HG02943 (cell line): ENCODE data around the gene BEST2.

Source experiments
- ATAC-seq: cut with Tn5 transposase; IDR thresholded peaks from one replicate; pipeline ENCODE4 v1.9.1; 2021; ENCODE audit warnings: mild to moderate bottlenecking, low read depth, moderate library complexity; ENCODE audit not compliant: unreplicated experiment

BEST2 gene

DNA sequence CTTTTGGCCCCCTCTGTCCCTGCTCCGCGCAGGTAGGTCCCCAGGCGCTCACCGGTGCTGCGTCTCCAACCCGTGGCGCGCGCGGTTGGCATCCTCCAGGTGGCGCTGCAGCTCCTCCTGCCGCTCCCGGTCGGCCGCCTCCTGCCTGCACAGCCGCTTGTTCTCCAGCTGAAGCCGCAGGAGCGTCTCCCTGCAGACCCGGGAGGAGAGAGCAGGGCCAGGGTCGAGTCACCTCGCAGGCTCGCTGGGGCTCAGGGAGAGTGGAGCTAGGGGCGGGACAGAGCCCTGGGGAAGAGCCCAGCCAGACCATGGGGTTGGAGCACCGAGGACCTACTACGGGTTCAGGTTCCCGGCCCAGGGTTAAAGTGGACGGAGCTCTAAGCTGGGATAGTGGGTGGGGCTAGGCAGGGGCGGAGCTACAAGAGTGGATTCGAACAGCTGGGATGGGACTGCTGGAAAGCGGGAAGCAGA, 14.5 kb downstream of the BEST2 start:
- no peak for ATAC-seq

DNA sequence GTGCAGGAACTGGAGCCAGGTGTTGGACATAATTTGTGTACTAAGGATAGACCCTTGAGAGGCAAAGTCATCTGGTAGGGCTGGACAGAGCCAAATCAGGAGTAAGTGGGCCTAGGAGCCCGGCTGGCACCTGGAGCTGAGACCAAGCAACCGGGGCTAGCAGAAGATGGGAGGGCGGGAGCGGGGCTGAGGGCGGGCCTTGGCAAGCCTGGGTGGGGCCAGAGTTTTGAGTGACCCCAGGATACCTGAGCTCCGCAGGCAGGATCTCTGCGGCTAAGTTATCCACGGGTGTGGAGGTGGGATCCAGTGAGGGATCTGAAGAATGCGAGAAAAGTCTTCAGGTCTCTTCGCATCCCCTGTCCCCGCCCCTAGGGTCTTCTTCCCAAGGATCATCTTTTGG, 15.6 kb downstream of the BEST2 start:
- no peak for ATAC-seq

DNA sequence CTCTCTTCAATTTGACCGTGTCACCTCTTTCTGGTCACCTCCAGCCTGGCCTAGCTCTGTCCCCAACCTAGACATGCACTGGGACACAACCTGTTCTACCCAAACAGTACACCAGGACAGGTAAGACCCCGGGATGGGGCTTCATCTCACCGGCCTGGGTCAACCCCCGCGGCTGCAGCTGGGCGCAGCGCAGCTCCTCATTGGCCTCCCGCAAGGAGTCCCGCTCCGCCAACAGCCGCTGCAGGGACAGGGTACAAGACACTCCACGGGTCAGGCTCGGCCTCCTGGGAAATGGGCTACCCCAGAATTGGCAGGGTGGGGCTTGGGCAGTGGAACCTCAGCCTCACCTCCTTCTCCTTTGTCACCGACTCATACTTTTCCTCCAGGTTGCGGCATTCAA, 16.1 kb downstream of the BEST2 start:
- ATAC-seq = no peak

DNA sequence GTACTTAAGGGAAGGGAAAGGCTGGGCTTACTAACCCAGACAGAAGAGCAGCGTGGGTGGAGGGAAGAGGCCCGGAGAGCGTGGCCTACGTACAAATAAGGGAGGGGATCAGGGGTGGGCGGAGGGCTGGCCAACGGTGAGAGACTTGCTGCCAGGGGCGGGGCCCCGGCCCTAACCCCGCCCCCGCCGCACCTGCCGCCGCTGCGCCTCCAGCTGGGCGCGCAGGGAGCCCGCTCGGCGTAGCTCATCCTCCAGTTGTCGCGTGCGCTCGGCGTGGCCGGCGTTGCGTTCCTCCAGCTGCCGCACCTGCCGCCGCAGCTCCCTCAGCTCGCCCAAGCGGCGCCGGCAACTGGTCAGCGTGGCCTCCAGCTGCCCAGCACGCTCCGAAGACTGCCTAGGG, 18.1 kb downstream of the BEST2 start:
- ATAC-seq = no peak

DNA sequence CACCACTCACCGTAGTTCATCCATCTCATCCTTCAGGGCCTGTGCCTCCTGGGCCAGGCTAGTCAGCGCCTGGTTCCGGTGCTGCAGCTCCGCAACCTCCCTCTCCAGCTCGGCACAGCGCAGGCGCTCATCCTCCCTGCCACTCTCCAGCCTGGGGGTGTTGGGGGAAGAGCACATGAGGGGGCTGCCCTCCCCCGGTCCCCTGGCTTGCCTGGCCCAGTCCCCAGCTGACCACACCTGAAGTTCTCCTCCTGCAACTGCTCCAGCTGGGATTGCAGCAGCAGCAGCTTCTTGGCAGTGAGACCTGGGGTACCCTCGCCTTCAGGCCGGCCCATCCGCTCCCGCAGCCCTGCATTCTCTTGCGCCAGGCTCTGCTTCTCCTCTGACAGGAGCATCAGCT, 19.3 kb downstream of the BEST2 start:
- ATAC-seq = no peak

DNA sequence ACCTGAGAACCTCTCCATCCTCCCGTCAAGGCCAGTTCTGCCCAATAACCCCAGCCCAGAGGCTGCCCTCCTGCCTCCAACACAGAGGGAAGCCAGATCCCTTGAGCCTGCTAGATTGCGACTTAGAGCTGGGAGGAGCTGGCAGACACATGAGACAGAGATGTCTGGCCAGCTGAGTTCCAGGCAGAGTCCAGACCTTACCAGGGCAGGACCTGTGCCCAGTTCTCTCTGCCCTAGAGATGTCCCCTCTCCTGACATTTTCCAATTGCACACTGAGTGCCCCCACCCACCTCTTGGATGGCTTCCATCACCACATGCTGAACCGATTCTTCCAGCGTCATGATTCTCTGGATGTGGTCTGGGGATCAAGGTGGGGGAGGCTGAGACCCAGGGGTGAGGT, 20.7 kb downstream of the BEST2 start:
- no peak for ATAC-seq

DNA sequence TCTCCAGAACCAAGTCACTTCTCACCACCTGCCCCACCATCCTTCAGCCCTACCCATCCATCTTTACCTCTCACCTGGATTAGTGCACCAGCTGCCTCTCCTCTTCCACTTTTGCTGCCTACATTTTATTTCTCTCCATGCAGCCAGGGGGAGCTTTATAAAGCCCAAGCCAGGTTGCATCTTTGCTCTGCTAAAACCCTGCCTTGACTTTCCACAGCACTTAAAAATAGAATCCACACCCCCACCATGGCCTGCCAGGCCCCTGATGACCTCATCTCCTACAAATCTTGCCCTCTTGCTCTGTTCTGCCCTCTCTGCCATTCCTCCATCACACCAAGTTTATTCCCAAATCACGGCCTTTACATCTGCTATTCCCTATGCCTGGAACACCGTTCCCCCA, 22.0 kb downstream of the BEST2 start:
- no peak for ATAC-seq

DNA sequence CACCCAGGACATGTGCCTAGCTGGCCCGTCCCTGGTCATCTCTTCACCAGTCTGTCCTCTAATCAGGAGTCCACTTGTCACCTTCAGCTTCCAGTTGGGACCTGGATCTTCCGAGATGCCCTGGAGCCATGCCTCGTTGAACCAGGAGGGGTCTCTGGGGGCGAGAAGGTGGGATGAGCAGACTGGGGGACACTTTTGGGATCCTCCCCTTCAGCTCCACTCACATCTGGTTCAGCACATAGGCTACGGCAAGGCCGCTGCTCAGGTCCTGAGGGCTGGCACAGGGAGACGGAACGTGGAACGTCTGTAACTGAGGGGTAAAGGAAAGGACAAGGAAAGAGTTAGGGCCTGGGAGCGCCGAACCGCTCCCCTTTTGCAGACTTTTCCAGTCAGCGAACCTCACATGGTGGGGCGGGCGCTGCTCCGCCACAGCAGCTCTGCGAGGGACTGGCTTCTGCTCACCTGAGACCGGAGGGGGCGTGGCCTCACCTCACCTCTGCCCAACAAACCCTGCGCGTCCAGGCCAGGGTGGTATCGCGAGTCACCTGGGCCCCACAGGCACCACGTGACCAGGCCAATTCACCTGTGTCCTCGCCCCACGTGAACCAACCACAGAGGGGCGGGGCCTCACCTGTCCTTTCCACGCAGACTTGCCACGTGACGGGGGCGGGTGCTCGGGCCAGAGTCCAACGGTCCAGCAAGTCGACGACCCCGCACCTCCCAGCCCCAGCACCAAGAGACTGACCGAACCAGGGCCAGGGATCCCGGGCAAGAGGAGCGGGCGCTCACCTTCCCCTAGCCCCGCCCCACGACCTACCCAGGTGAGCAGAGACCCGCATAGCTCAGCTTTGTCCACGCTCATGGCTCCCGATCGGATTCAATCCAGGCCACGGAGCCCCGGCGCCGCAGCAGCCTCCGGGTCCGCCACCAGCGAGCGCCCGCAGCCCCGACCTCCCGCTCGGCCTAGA, 23.3 kb downstream of the BEST2 start, which contains the start of gene HOOK2:
Gene HOOK2 (minus strand): TSS at position 965 of the 968 bp plus-strand sequence. CDS start 103 bp downstream, at position 862.
- ATAC-seq = peak; percentile 10

DNA sequence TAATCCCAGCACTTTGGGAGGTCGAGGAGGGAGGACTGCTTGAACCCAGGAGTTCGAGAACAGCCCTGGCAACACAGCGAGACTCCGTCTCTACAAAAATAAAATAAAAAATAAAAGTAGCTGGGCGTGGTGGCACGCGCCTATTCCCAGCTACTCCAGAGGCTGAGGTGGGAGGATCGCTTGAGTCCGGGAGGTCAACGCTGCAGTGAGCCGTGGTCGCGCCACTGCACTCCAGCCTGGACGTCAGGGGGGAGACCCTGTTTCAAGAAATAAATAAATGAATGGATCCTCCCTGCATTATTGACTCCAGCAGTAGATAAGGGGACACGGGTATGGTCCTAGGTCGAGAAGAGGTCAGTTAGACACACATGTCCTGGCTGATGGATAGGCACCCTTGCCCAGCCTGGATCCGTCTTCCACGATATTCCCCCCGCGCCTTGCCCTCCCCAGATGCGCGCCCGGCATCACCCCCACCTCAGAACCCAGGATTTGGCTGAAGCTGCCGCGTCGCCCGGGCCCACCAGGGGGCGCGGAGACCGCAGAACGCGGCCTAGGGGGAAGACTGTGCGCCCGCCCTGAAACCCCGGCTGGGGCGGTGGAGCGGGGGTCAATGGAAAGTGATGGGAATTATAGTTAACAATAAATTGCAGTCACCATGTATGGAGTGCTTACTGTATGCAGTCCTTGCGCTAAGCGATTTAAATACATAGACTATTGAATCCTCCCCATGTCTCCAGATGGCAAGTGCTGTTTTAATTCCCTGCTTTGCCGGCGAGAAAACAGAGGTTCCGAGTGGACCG, 25.8 kb downstream of the BEST2 start:
- ATAC-seq = no peak

DNA sequence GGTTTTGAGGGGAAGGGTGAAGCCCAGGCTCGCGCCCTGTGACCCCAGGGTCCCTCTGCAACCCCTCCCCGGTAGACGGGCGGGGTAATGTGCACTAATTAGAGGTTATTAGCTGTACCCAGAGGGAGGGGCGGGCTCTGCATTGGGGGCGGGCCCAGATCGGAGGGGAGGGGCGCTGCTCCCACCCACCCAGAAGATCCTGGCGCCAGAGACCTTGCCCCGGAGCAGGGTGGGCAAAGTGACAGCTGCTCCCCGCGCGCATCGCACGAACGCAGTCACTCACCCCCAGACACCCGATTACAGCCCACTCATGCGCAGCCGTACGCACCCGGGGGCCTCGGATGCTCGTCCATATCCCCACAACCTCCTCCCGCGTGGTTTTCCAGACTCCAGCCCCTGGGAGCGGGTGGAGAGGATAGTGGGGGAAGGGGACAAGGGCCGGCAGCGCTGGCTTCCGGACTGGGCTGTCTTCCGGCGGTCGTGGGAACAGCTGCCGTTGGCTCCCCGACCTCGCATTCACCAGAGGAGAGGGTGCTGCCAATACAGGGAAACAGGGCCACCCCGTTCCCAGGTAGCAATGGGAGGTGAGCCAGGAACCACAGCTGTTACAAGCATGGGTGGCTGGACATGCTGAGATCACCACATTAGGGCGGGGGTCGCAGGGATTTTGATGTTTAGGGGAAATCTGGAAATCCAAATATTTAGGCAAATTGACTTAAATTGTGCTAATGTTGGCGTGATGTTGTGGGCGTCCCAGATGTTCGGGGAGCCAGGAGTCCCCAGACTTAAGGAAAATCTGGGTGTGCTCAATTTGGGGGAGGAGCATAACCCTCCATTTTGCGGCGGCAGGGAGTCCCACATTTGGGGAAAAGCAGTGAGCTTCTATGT, 26.7 kb downstream of the BEST2 start:
- no peak for ATAC-seq

DNA sequence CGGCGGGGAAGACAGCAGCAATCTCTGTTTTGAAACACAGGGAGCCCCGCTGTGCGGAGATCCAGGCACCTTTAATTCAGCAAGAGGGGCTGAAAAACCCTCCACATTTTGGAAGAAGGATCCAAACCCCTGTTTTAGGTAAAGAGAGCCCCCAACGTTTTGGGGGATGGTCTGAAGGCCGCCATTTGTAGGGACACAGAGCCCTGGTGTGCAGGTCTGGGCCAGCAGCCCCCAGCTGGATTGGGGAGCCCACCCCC, 27.2 kb downstream of the BEST2 start:
- ATAC-seq = no peak

DNA sequence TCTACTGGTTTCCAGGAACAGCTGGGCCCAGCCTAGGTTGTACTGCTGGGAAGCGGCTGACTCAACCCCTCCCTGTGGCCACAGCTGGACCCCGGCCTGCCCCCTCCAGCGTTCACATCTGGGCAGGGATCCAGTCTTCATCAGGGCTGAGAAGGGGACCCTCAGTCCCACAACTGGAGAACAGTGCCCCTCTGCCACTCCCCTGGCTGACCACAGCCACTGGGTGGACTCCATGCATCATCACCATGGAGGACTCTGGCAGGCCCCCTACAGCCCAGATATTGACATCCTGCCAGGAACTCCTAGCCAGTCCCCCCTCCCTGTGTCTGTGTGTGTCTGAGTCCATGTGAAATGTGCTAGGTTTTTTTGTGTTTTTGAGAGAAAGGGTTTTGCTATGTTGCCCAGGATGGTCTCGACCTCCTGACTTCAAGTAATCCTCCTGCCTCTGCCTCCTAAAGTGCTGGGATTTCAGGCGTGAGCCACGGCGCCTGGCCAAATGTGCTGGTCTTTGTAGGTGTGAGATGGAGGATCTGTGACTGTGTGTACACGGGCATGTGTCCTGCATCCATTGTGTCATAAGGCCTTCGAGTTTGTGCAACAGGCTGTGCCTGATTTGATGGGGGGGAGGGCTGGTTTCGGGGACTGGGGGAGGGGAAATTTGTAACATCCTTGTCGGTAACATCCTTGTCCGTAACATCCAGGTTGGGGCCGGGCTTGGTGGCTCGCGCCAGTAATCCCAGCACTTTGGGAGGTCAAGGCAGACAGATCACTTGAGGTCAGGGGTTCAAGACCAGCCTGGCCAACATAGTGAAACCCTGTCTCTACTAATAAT, 27.8 kb downstream of the BEST2 start:
- no peak for ATAC-seq

DNA sequence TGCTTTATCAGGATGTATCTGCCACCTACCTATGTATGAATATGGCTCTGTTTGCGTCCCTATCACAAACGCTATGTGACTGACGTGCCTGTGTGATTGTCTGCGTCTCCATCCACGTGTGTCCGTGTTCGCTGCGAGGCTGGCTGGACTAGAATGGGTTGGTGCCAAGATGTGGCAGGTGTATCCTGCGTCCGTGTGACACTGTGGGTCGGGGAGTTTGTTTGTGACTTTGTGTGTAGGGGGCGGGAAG, 30.5 kb downstream of the BEST2 start:
- ATAC-seq = no peak

DNA sequence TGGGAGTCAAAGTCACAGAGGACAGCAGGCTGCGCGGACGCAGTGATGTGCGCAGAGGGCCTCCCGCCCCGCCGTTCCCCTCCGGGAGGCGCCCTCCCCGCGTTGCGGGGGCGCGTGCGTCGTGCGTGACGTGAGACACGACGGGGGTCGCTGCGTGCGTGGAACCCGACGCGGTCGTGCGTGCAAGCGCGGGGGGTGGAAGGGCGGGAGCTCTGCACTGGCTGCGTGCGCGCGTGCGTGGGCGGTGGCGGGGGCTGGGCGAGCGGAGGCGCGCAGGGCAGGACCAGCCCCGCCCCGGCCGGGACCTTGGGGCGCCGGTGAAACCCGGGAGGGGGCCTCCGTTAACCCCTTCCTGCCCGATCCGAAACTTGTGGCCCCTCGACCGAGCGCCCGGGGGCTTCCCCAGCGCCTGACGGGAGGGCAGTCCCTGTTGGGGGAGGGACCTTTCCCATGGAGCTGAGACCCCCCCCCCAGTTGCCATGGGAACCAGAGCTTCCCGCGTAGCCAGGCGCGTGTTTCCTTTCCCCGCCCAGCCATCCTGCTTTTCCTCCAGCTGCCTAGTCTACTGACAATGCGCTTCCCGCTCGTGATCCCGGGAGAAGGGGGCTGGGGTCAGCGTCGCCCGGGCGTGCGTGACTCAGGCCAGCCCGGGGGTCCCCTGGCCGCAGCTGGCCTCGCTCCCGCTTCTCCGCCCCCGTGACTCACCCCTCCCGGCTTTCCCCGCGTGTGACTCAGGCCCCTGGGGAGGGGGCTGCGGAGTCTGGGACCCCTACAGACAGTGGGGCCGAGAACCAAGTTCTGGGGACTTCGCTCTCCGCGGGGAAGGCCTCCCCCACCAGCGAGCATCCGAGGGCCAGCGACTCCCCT, 31.1 kb downstream of the BEST2 start:
- ATAC-seq = no peak

DNA sequence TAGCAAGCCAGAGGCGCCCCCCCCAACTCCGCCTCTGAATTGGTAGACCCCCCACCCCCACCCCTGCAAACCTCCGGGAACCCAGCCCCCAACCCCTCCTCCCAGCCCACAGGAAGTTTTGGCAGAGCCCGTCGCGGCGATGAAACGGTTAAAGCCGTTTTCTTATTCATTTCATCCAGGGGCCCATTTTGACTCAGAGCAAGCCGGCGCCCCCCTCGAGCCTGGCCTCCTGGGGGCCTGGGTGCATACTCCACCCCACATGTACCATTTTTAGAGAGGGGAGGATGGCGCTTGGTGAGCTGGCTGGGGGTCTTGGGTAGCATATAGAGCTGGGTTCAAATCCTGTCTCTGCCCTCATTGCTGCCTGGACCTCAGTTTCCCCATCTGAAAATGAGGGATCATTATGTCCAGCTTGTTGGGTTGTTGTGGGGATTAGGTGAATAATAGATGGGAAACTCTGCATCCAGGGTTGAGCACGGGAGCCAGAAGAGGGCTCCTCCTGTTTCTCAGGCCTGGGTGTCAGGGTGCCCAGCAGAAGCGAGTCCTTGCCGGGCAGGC, 31.8 kb downstream of the BEST2 start:
- ATAC-seq = no peak

DNA sequence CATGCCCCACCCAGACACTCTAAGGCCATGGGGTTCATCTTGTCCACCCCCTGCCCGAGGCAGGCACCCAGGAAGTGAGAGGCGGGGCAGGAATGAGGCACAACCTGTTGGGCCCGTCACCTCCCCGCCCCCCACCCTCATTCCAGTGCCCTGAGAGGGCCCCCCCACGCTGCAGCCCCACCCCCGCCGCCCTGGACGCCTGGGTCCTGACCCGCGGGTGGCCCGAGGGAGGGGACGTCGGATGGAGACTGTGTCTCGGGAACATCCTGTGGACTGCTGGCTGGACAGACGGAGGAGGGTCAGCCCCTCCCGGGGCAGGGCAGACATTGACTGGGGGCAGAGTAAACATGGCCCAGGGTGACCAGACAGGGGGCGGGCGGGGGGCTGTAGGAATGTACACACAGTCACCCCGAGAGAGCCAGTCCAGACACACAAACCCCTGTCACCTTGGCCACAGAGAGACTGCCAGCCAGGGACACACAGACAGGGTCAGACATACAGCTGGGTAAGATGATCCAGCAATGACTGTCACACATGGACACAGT, 32.3 kb downstream of the BEST2 start:
- no peak for ATAC-seq

DNA sequence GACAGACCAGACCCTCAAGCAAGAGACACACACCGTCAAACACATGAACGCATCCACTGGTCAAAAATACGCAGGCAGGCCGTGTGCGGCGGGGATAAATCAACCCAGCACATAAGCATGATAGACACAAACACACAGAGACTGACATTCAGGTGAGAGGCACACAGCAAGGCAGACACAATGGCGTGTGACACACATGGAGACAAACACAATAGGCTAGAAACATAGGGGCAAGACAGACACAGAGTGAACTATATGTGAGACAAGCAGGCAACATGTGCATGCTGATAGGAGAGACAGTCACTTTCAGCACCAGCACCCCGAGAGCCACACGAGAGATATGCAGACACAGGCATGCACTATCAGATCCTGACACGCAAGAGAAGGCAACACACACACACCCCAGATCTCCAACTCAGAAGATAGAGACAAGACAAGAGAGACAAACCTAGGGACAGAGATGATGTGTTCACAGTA, 32.8 kb downstream of the BEST2 start:
- no peak for ATAC-seq

DNA sequence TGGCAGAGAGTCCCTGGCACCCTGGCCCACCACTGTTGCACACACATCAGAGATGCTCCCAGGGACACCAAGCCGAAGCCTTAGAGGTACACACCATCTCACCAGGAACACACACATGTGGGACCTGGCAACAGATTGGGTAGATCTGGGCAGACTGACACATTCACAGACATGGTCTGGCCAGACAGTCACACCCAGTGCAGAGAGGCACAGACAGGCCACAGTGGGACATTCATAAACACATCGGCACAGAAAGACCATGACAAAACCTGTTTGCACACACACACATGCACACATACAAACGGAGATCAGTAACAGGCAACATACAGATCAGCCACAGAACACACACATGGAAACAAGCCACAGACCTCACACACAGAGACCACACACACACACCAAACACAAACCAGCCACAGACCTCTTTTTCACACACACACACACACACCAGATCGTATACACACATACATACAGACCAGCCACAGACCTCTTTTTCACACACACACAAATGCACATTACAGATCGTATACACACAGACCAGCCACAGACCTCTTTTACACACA, 33.4 kb downstream of the BEST2 start:
- no peak for ATAC-seq
